ENCODE results near the gene AUTS2. TPM values are rescaled to one million over a fixed set of nuclear protein-coding genes. Genes with fewer than 3 reads are reported as not detected.

AUTS2 gene
- total RNA-seq, 1 experiment from 2014 or later, result not detected

DNA sequence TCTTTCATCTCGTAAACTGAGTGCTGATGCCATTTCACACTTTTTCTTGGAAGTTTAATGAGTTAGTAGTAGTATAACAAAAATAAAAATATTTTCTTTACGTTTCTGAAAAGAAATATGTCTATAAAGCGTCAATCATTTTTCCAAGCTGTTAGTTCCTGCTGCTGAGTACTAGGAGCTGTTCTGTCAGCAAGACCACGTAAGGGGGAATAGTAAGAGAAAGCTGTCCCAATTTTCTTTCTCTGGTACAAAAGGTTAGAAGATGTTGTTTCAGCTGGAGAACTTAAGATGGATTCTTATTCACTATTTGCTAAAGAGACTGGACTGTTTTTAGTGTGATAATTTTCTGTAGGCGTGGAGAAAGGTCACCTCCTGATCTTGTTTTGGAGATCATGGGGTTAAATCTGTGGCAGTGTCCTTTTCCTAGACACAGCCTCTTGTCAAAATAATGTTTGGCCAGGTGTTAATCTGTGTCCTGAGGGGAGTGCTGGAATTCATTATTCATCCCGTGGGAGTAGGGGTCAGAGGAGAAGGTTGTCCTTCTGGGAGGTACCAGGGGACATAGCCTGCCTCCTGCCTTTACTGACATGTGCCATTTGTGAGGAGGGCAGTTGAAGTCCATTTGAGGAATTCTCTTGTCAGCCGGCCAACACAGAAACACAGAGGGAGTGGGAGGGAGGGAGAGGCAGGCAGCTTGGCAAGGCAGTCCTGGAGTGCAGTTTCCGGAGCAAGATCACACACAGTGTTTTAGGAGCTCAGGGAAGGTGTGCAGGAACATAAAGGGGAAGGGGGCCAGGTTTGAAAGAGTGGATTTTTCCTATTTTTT is 368.7 kb downstream of the AUTS2 start:
- Mint-ChIP-seq H3K4me1 (ENCODE audit: low read depth, unreplicated experiment) (no peaks in the 10 kb centered on the region), H3K4me3 (ENCODE audit: low read depth, unreplicated experiment) (no peak overlapping the region), H3K36me3 (ENCODE audit: insufficient read depth, unreplicated experiment) (no peaks in the 10 kb centered on the region), H3K27me3 (ENCODE audit: unreplicated experiment) (no peaks in the 10 kb centered on the region), H3K27ac (ENCODE audit: unreplicated experiment) (no peak overlapping the region), H3K9me3 (ENCODE audit: low read depth, unreplicated experiment) (peaks cover 5% of the 10 kb centered on the region)
- no peak for DNase-seq
- no TSS peak for BruUV-seq (replicated peaks)
- CTCF ChIA-PET, result no interaction called here
- TF ChIP-seq, protein P1, sequence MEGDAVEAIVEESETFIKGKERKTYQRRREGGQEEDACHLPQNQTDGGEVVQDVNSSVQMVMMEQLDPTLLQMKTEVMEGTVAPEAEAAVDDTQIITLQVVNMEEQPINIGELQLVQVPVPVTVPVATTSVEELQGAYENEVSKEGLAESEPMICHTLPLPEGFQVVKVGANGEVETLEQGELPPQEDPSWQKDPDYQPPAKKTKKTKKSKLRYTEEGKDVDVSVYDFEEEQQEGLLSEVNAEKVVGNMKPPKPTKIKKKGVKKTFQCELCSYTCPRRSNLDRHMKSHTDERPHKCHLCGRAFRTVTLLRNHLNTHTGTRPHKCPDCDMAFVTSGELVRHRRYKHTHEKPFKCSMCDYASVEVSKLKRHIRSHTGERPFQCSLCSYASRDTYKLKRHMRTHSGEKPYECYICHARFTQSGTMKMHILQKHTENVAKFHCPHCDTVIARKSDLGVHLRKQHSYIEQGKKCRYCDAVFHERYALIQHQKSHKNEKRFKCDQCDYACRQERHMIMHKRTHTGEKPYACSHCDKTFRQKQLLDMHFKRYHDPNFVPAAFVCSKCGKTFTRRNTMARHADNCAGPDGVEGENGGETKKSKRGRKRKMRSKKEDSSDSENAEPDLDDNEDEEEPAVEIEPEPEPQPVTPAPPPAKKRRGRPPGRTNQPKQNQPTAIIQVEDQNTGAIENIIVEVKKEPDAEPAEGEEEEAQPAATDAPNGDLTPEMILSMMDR (IDR thresholded peaks at IDR 0.05; ENCODE audit: unreplicated experiment), result no peak
- intact Hi-C loops (cut with micrococcal nuclease; ENCODE audit: unreplicated experiment), result no loop called here

GRCh38 chr7:69967689-69968450 is 369.6 kb downstream of the AUTS2 start:
- Mint-ChIP-seq H3K4me1 (ENCODE audit: low read depth, unreplicated experiment) (no peaks in the 10 kb centered on the region), H3K27ac (ENCODE audit: unreplicated experiment) (no peak overlapping the region), H3K4me3 (ENCODE audit: low read depth, unreplicated experiment) (no peak overlapping the region), H3K9me3 (ENCODE audit: low read depth, unreplicated experiment) (peaks cover 3% of the 10 kb centered on the region), H3K27me3 (ENCODE audit: unreplicated experiment) (no peaks in the 10 kb centered on the region), H3K36me3 (ENCODE audit: insufficient read depth, unreplicated experiment) (no peaks in the 10 kb centered on the region)
- DNase-seq, result no peak
- BruUV-seq (replicated peaks), result no TSS peak
- intact Hi-C loops (cut with micrococcal nuclease; ENCODE audit: unreplicated experiment), result no loop called here
- CTCF ChIA-PET, result no interaction called here
- TF ChIP-seq, protein P1 (IDR thresholded peaks at IDR 0.05; ENCODE audit: unreplicated experiment), result no peak

GRCh38 chr7:69968969-69969556 is 370.8 kb downstream of the AUTS2 start:
- TF ChIP-seq, protein P1 (IDR thresholded peaks at IDR 0.05; ENCODE audit: unreplicated experiment), result no peak

DNA sequence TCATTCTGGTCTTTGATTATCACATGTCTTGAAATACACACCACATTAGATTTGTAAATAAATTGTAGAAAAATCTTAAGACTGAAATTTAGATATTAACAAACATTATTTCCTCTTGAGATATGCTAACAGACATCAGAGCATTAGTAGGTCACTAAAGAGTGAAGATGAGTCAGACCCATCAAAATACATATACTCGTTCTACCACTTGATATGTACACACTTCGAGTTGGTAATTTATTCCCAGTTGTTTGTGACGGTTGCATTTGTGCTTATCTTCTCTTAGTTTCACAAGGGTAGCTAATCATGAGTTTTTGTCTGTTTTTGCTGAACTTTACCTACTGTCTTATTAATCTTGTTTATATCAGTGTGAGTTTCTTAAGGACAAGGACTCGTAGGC is 383.4 kb downstream of the AUTS2 start:
- CTCF ChIA-PET, result no interaction called here
- TF ChIP-seq, protein P1 (IDR thresholded peaks at IDR 0.05; ENCODE audit: unreplicated experiment), result no peak
- H3K4me3 Mint-ChIP-seq (ENCODE audit: low read depth, unreplicated experiment), result no peak overlapping the region

More at GRCh38 chr7:69968969-69969556, 370.8 kb downstream of the AUTS2 start:
- no TSS peak for BruUV-seq (replicated peaks)
- no peak for DNase-seq
- Mint-ChIP-seq H3K9me3 (ENCODE audit: low read depth, unreplicated experiment) (peaks cover 3% of the 10 kb centered on the region), H3K4me1 (ENCODE audit: low read depth, unreplicated experiment) (no peaks in the 10 kb centered on the region), H3K27ac (ENCODE audit: unreplicated experiment) (no peak overlapping the region), H3K4me3 (ENCODE audit: low read depth, unreplicated experiment) (no peak overlapping the region), H3K27me3 (ENCODE audit: unreplicated experiment) (no peaks in the 10 kb centered on the region), H3K36me3 (ENCODE audit: insufficient read depth, unreplicated experiment) (no peaks in the 10 kb centered on the region)
- intact Hi-C loops (cut with micrococcal nuclease; ENCODE audit: unreplicated experiment), result no loop called here
- CTCF ChIA-PET, result no interaction called here

More for the DNA sequence above, 383.4 kb downstream of the AUTS2 start:
- H3K27ac Mint-ChIP-seq (ENCODE audit: unreplicated experiment), result no peak overlapping the region
- no peak for DNase-seq
- BruUV-seq (replicated peaks), result no TSS peak
- no peaks in the 10 kb centered on the region for H3K4me1 Mint-ChIP-seq (ENCODE audit: low read depth, unreplicated experiment)
- H3K27me3 Mint-ChIP-seq (ENCODE audit: unreplicated experiment), result no peaks in the 10 kb centered on the region
- H3K36me3 Mint-ChIP-seq (ENCODE audit: insufficient read depth, unreplicated experiment), result no peaks in the 10 kb centered on the region
- H3K9me3 Mint-ChIP-seq (ENCODE audit: low read depth, unreplicated experiment), result peaks cover 2% of the 10 kb centered on the region
- intact Hi-C loops (cut with micrococcal nuclease; ENCODE audit: unreplicated experiment), result no loop called here
